Measurements from ENCODE around the gene PACS2.
"Not testable (repeated sequence)": the region's sequence is repeated elsewhere in the genome, so short reads cannot be mapped to it uniquely, and the experiment has no call there.

PACS2 gene

DNA sequence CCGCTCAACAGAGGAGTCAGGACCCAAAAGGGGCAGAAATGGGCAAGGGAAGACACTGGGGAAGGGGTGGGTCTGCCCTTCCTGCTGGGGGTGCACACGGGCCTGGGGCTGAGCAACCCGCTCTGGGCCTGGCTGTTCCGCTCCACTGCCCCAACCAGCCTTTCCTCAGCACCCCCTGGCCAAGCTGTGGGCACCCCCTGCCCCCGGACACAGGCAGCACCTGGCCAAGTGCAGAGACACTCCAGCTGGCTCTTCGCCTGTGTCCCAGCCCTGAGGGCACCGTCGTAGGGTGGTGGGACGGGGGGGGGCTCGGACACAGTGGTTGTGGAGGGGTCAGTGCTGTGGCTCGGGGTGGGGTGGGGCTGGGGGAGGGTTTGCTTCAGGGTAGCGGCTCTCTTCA is 10.3 kb downstream of the PACS2 start:
- no peak for DNase-seq (ENCODE audit: low read depth)
- TF ChIP-seq, protein P1, sequence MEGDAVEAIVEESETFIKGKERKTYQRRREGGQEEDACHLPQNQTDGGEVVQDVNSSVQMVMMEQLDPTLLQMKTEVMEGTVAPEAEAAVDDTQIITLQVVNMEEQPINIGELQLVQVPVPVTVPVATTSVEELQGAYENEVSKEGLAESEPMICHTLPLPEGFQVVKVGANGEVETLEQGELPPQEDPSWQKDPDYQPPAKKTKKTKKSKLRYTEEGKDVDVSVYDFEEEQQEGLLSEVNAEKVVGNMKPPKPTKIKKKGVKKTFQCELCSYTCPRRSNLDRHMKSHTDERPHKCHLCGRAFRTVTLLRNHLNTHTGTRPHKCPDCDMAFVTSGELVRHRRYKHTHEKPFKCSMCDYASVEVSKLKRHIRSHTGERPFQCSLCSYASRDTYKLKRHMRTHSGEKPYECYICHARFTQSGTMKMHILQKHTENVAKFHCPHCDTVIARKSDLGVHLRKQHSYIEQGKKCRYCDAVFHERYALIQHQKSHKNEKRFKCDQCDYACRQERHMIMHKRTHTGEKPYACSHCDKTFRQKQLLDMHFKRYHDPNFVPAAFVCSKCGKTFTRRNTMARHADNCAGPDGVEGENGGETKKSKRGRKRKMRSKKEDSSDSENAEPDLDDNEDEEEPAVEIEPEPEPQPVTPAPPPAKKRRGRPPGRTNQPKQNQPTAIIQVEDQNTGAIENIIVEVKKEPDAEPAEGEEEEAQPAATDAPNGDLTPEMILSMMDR (conservative IDR thresholded peaks at IDR 0.05; ENCODE audit: low read depth, low read length): no peak
- no peak overlapping the region for H3K4me3 ChIP-seq (ENCODE audit: low read depth, low read length)

- no peak overlapping the region for H3K4me3 ChIP-seq (ENCODE audit: low read depth, low read length)
- DNase-seq (ENCODE audit: low read depth): no peak
- TF ChIP-seq, protein P1 (conservative IDR thresholded peaks at IDR 0.05; ENCODE audit: low read depth, low read length): no peak
These were observed 10.8 kb downstream of the PACS2 start for GRCh38 chr14:105325303-105325702.

DNA sequence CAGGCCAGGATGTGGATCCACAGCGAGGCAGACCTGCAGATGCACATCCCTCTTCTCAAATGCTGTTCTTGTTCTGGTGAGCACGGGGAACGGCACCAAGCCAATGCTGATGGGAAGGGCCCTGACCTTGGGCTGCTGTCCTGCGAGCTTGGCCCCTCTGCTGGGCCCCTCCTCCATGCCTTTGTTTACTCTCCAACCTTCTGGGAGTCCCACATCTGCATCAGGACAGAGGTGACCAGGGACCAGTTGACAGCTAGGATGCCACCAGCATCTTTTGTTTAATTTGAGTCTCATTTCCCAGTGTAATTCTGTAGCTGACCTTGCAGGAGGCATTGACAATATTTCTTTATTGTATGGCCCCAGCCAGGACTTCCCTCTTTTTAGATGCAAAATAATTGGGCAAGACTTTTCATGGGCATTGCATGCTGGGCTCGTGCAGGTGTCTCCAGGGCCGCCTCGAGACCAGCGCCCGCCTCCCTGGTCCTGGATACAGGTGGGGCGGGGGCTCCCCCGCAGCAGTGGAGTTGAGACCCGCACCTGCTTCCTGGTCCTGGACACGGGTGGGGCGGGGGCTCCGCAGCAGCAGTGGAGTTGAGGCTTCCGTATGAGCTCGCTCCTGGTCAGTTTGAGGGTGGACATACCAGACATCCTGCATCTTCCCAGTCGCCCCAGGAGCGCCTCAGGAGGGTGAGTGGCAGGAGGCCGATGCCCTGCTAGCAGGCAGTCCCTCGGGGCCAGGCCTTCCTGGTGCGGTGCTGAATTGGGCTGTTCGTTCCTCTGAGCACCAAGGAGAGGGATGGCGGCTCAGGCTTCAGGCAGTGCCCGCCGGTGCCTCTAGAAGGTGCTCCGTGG is 11.4 kb downstream of the PACS2 start:
- no peak overlapping the region for H3K4me3 ChIP-seq (ENCODE audit: low read depth, low read length)
- TF ChIP-seq, protein P1 (conservative IDR thresholded peaks at IDR 0.05; ENCODE audit: low read depth, low read length): no peak
- no peak for DNase-seq (ENCODE audit: low read depth)

GRCh38 chr14:105326568-105326867 is 12.0 kb downstream of the PACS2 start:
- H3K4me3 ChIP-seq (ENCODE audit: low read depth, low read length): no peak overlapping the region
- DNase-seq (ENCODE audit: low read depth): no peak
- TF ChIP-seq, protein P1 (conservative IDR thresholded peaks at IDR 0.05; ENCODE audit: low read depth, low read length): no peak

DNA sequence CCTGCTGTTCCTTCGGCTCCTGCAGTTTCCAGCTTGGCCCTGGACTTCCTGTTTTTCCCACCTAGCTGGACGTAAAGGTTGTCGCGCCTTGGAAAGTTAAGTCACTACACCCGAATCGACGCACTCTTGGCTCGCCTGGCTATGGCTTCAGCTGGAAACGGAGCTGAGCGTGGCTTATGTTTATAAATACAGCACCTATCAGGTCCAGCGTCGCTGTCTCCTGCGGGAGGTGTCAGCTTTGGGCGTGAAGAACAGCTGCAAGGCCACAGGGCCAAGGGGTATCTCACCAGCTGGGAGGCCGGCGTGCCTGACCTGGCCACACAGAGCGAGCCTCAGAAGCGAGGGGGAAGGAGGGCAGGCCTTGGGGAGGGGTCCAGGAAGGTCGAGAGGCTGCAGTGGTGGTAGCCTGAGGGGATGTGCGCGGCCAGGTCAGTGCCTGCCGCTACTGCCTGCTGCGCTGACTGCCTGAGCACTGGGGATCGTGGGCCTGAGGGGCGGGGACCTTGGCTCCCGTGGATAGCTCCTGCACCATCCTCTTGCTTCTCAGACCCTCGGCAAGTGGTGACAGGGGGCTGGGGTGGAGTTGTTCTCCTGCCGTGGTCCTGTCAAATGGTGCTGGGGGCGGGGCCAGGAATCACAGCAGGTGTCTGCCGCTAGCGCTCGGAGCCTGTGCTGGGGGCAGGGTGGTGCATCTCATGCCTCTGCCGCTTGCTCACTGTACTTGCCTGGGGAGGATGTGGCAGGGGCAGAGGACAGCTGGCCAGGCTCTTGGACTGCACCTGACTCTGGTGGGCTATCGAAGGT is 12.5 kb downstream of the PACS2 start:
- TF ChIP-seq, protein P1 (conservative IDR thresholded peaks at IDR 0.05; ENCODE audit: low read depth, low read length): no peak
- no peak overlapping the region for H3K4me3 ChIP-seq (ENCODE audit: low read depth, low read length)

GRCh38 chr14:105327695-105328045 is 13.1 kb downstream of the PACS2 start:
- not testable (repeated sequence) for DNase-seq (ENCODE audit: low read depth); H3K4me3 ChIP-seq (ENCODE audit: low read depth, low read length)

More for the DNA sequence above, 12.5 kb downstream of the PACS2 start:
- no peak for DNase-seq (ENCODE audit: low read depth)

GRCh38 chr14:105328070-105328677 is 13.6 kb downstream of the PACS2 start:
- no peak for DNase-seq (ENCODE audit: low read depth)
- no peak overlapping the region for H3K4me3 ChIP-seq (ENCODE audit: low read depth, low read length)
- TF ChIP-seq, protein P1 (conservative IDR thresholded peaks at IDR 0.05; ENCODE audit: low read depth, low read length): no peak
